Measurements from ENCODE around the gene DNER. TPM values are rescaled to one million over a fixed set of nuclear protein-coding genes. Genes with fewer than 3 reads are reported as not detected.

DNER gene
- total and polyA plus RNA-seq, 2 donors (not counting 1 experiment from before 2014, with no cell fraction given), result not detected

DNA sequence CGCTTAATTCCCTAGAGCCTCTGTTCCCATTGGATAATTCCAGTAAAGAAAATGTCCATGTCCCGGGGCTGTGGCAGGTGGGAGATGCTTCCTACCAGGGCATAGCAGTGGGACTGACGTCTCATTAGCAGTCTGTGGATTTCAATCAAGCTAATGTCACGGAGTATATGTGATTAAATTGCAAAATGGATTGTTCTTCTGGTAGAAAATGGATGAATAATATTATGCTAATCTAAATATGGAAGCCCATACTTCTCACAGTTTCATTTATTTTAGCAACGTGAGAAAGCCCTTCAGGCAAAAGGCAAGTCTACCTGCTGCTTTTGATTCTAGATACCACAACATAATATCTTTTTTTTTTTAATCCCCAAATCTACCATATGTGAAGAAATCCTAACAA, 185.5 kb downstream of the DNER start:
- no peak overlapping the region for H3K27ac ChIP-seq (ENCODE audit: low read length in 2 of 2)
- 87% methylated on average over 3 of the region's 5 CpGs for WGBS (ENCODE audit: insufficient coverage)
- TF ChIP-seq EZH2 (IDR thresholded peaks at IDR 0.05; ENCODE audit: borderline replicate concordance, insufficient read depth, low read depth, low read length, poor library complexity, severe bottlenecking), result no peak
- TF ChIP-seq, protein P1, sequence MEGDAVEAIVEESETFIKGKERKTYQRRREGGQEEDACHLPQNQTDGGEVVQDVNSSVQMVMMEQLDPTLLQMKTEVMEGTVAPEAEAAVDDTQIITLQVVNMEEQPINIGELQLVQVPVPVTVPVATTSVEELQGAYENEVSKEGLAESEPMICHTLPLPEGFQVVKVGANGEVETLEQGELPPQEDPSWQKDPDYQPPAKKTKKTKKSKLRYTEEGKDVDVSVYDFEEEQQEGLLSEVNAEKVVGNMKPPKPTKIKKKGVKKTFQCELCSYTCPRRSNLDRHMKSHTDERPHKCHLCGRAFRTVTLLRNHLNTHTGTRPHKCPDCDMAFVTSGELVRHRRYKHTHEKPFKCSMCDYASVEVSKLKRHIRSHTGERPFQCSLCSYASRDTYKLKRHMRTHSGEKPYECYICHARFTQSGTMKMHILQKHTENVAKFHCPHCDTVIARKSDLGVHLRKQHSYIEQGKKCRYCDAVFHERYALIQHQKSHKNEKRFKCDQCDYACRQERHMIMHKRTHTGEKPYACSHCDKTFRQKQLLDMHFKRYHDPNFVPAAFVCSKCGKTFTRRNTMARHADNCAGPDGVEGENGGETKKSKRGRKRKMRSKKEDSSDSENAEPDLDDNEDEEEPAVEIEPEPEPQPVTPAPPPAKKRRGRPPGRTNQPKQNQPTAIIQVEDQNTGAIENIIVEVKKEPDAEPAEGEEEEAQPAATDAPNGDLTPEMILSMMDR (IDR thresholded peaks at IDR 0.05), result no peak
- H3K4me1 Mint-ChIP-seq, result no peaks in the 10 kb centered on the region
- H4K20me1 ChIP-seq (ENCODE audit: control insufficient read depth, insufficient read depth, low read length, poor library complexity, severe bottlenecking), result no peaks in the 10 kb centered on the region
- POLR2A ChIA-PET, result no interaction called here
- no peak overlapping the region for H3K27ac Mint-ChIP-seq
- H3K27me3 Mint-ChIP-seq, result peaks cover 3% of the 10 kb centered on the region
- H3K9me3 ChIP-seq (ENCODE audit: control extremely low read depth in 1 of 3, control insufficient read depth in 2 of 3, insufficient read depth in 1 of 3, low read length in 2 of 3), result peaks cover 0 to 7% (median 0%) of the 10 kb centered on the region in 3 donors
- CTCF ChIA-PET, result no interaction called here
- H3K9me3 Mint-ChIP-seq (ENCODE audit: insufficient read depth), result peaks cover 3% of the 10 kb centered on the region
- H3K9ac ChIP-seq (ENCODE audit: low read length), result no peak overlapping the region
- no peaks in the 10 kb centered on the region for H3K27me3 ChIP-seq (replicated peaks in 1 of 4; ENCODE audit: control extremely low read depth in 1 of 4, control insufficient read depth in 3 of 4, insufficient read depth in 4 of 4, low read length in 3 of 4)
- H3K36me3 ChIP-seq (replicated peaks in 1 of 2; ENCODE audit: control extremely low read depth in 1 of 2, control insufficient read depth in 1 of 2, extremely low read depth in 1 of 2, insufficient read depth in 2 of 2, low read length in 1 of 2), result no peaks in the 10 kb centered on the region
- no peak overlapping the region for H3K4me3 ChIP-seq (ENCODE audit: control extremely low read depth in 1 of 5, extremely low read depth in 1 of 5, insufficient read depth in 1 of 5, low read depth in 2 of 5, low read length in 4 of 5)
- no peaks in the 10 kb centered on the region for H3K79me2 ChIP-seq (ENCODE audit: control insufficient read depth, insufficient read depth, low read length)
- intact Hi-C loops (cut with micrococcal nuclease), result no loop called here
- H3K4me1 ChIP-seq (ENCODE audit: control insufficient read depth in 2 of 2, insufficient read depth in 2 of 2, low read length in 2 of 2), result no peaks in the 10 kb centered on the region
- no peak overlapping the region for H3K4me3 Mint-ChIP-seq
- no peak overlapping the region for H3K4me2 ChIP-seq (replicated peaks; ENCODE audit: low read depth, low read length, poor library complexity, severe bottlenecking)
- ATAC-seq (ENCODE audit: low read depth) (no peak), DNase-seq (no peak)
- no peak overlapping the region for H2AFZ ChIP-seq (ENCODE audit: insufficient read depth, low read depth, low read length, poor library complexity, severe bottlenecking)

DNA sequence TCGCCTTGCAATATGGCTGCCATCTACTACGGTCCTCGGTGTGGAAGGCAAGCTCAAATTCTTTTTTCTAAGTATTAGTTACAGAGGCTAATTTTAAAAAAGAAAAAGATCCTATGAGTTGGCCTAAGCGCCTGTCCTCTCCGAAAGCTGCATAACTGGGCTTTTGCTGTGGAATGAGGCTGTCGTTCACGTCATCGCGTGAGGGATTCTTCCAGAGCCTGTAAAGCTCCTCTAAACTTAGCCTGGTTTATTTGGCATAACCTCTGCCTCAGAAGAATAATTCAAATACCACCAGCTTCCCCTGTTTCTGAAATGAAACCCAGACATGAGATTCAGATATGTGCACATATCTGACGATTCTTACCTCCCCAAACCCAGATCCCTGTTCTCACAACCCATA, 187.4 kb downstream of the DNER start:
- Mint-ChIP-seq H3K4me1 (no peaks in the 10 kb centered on the region), H3K4me3 (no peak overlapping the region)

More for the DNA sequence above, 187.4 kb downstream of the DNER start:
- Histone ChIP-seq H3K4me2 (replicated peaks; ENCODE audit: low read depth, low read length, poor library complexity, severe bottlenecking) (no peak overlapping the region), H2AFZ (ENCODE audit: insufficient read depth, low read depth, low read length, poor library complexity, severe bottlenecking) (no peak overlapping the region), H3K36me3 (replicated peaks in 1 of 2; ENCODE audit: control extremely low read depth in 1 of 2, control insufficient read depth in 1 of 2, extremely low read depth in 1 of 2, insufficient read depth in 2 of 2, low read length in 1 of 2) (no peaks in the 10 kb centered on the region), H4K20me1 (ENCODE audit: control insufficient read depth, insufficient read depth, low read length, poor library complexity, severe bottlenecking) (no peaks in the 10 kb centered on the region), H3K4me3 (ENCODE audit: control extremely low read depth in 1 of 5, extremely low read depth in 1 of 5, insufficient read depth in 1 of 5, low read depth in 2 of 5, low read length in 4 of 5) (no peak overlapping the region), H3K4me1 (ENCODE audit: control insufficient read depth in 2 of 2, insufficient read depth in 2 of 2, low read length in 2 of 2) (no peaks in the 10 kb centered on the region), H3K79me2 (ENCODE audit: control insufficient read depth, insufficient read depth, low read length) (no peaks in the 10 kb centered on the region), H3K9ac (ENCODE audit: low read length) (no peak overlapping the region), H3K27me3 (replicated peaks in 1 of 4; ENCODE audit: control extremely low read depth in 1 of 4, control insufficient read depth in 3 of 4, insufficient read depth in 4 of 4, low read length in 3 of 4) (no peaks in the 10 kb centered on the region), H3K9me3 (ENCODE audit: control extremely low read depth in 1 of 3, control insufficient read depth in 2 of 3, insufficient read depth in 1 of 3, low read length in 2 of 3) (peaks cover 0 to 7% (median 0%) of the 10 kb centered on the region in 3 donors), H3K27ac (ENCODE audit: low read length in 2 of 2) (no peak overlapping the region)
- no peak for ATAC-seq (ENCODE audit: low read depth)
- Mint-ChIP-seq H3K27ac (no peak overlapping the region), H3K9me3 (ENCODE audit: insufficient read depth) (no peaks in the 10 kb centered on the region), H3K27me3 (peaks cover 9% of the 10 kb centered on the region)
- CTCF ChIA-PET, result no interaction called here
- 97% methylated on average over 7 of the region's 10 CpGs for WGBS (ENCODE audit: insufficient coverage)
- intact Hi-C loops (cut with micrococcal nuclease), result no loop called here
- POLR2A ChIA-PET, result no interaction called here
- TF ChIP-seq, protein P1 (IDR thresholded peaks at IDR 0.05), result no peak
- no peak for TF ChIP-seq EZH2 (IDR thresholded peaks at IDR 0.05; ENCODE audit: borderline replicate concordance, insufficient read depth, low read depth, low read length, poor library complexity, severe bottlenecking)
- DNase-seq, result no peak
